HepG2 (cell line): ENCODE measurements around the gene PRDM7. TPM values are rescaled to one million over a fixed set of nuclear protein-coding genes. Genes with fewer than 3 reads are reported as not detected.

Experiments
- BRCA1 ChIP-seq: sonication (generic); formaldehyde crosslinking; IDR thresholded peaks from 2 replicates; pipeline ENCODE4 v1.4.0; 2020; ENCODE audit warnings: missing genetic modification reagents
- FIP1L1 ChIP-seq: fragments of 200-400 bp; formaldehyde crosslinking; IDR thresholded peaks from 2 replicates; pipeline ENCODE4 v1.6.1; 2018; ENCODE audit warnings: low read depth, mild to moderate bottlenecking, low read length, moderate library complexity, borderline replicate concordance; ENCODE audit not compliant: insufficient read depth
- MXD4 ChIP-seq: IDR thresholded peaks from 2 replicates; pipeline ENCODE4 v1.6.1; 2016; ENCODE audit warnings: mild to moderate bottlenecking, missing biosample characterization, missing genetic modification reagents
- NCOA5 ChIP-seq: sonication (generic); formaldehyde crosslinking; IDR thresholded peaks from 2 replicates; pipeline ENCODE4 v1.4.0; 2020; ENCODE audit warnings: missing genetic modification reagents
- NR3C1 ChIP-seq: sonication (generic); formaldehyde crosslinking; IDR thresholded peaks from 2 replicates; pipeline ENCODE4 v1.4.0; 2020; ENCODE audit warnings: missing genetic modification reagents
- POGK ChIP-seq: sonication (generic); formaldehyde crosslinking; conservative IDR thresholded peaks from 2 replicates; pipeline ENCODE4 v1.8.0; 2022; ENCODE audit warnings: mild to moderate bottlenecking, moderate library complexity, missing genetic modification reagents
- SMARCE1 ChIP-seq: fragments of 450-650 bp; IDR thresholded peaks from 2 replicates; pipeline ENCODE4 v1.6.1; 2017; ENCODE audit warnings: borderline replicate concordance
- STAT6 ChIP-seq: sonication (generic); formaldehyde crosslinking; IDR thresholded peaks from 2 replicates; pipeline ENCODE4 v1.4.0; 2020; ENCODE audit warnings: missing genetic modification reagents, mild to moderate bottlenecking, borderline replicate concordance
- TBL1XR1 ChIP-seq: fragments of 150-350 bp; IDR thresholded peaks from 2 replicates; pipeline ENCODE4 v1.6.1; 2014; ENCODE audit warnings: borderline replicate concordance, low read length; ENCODE audit not compliant: partially characterized antibody
- ZBTB42 ChIP-seq: sonication (generic); formaldehyde crosslinking; IDR thresholded peaks from 2 replicates; pipeline ENCODE4 v1.5.0; 2020; ENCODE audit warnings: mild to moderate bottlenecking, missing genetic modification reagents
- ZBTB43 ChIP-seq: sonication (generic); formaldehyde crosslinking; conservative IDR thresholded peaks from 2 replicates; pipeline ENCODE4 v1.4.0; 2020; ENCODE audit warnings: missing genetic modification reagents
- ZIK1 ChIP-seq: sonication (generic); formaldehyde crosslinking; IDR thresholded peaks from 2 replicates; pipeline ENCODE4 v1.5.0; 2020; ENCODE audit warnings: mild to moderate bottlenecking, low read depth, missing genetic modification reagents, borderline replicate concordance
- ZNF280B ChIP-seq: sonication (generic); formaldehyde crosslinking; IDR thresholded peaks from 2 replicates; pipeline ENCODE4 v1.5.0; 2020; ENCODE audit warnings: missing genetic modification reagents, mild to moderate bottlenecking, borderline replicate concordance
- ZNF510 ChIP-seq: sonication (generic); formaldehyde crosslinking; IDR thresholded peaks from 2 replicates; pipeline ENCODE4 v1.4.0; 2020; ENCODE audit warnings: low read depth, mild to moderate bottlenecking, missing genetic modification reagents
- ZNF580 ChIP-seq: IDR thresholded peaks from 2 replicates; pipeline ENCODE4 v1.6.1; 2016; ENCODE audit warnings: low read depth, borderline replicate concordance
- ZNF639 ChIP-seq: conservative IDR thresholded peaks from 2 replicates; pipeline ENCODE4 v1.6.1; 2018; ENCODE audit warnings: missing genetic modification reagents
- ZNF75D ChIP-seq: sonication (generic); formaldehyde crosslinking; IDR thresholded peaks from 2 replicates; pipeline ENCODE4 v1.8.1; 2023; ENCODE audit warnings: missing genetic modification reagents, mild to moderate bottlenecking, borderline replicate concordance
- ZNF839 ChIP-seq: sonication (generic); formaldehyde crosslinking; IDR thresholded peaks from 2 replicates; pipeline ENCODE4 v1.4.0; 2020; ENCODE audit warnings: missing genetic modification reagents, mild to moderate bottlenecking, borderline replicate concordance
- polyA plus RNA-seq, 8 experiments: library from polyadenylated mRNA; depleted of rRNA in 3 of 8; stranded (reverse) in 7 of 8; unstranded in 1 of 8; fragments of >200 nt; fragmentation: Illumina TruSeq in 4 of 8; extraction: Trizol in 4 of 8; gene quantifications; 2 replicates each; pipeline versions ENCODE4 v1.2.1 to v1.2.3, GENCODE V29; 2011 to 2016; ENCODE audit warnings: low read depth in 4 of 8, missing spikeins in 1 of 8, mixed read lengths in 1 of 8; ENCODE audit not compliant: insufficient read depth in 1 of 8
- total RNA-seq, 5 experiments: library from RNA; depleted of rRNA; stranded (reverse); fragments of >200 nt; fragmentation: Illumina TruSeq; extraction: Trizol; gene quantifications; 2 replicates each; pipeline ENCODE4 v1.2.3, GENCODE V29; 2016; ENCODE audit warnings: low read depth in 1 of 5

PRDM7 gene
- total and polyA plus RNA-seq, 2 of the 13 experiments (the other 11 are each of a cell fraction or from before 2014, with no cell fraction given), result not detected

GRCh38 chr16:90046971-90047713 lies 30.0 kb downstream of the PRDM7 start (continued):
- TF ChIP-seq ZNF639 (CRISPR knock-in tag), result peak; percentile 55; the same call in 1 of the 2 replicates
- TF ChIP-seq NCOA5 (CRISPR knock-in tag), result no peak
- no peak for TF ChIP-seq ZNF75D (CRISPR knock-in tag)
- 0 out of 2 replicates have a peak, but pooled peaks have one; percentile 80 for TF ChIP-seq ZIK1 (CRISPR knock-in tag)
- no peak for TF ChIP-seq TBL1XR1
- TF ChIP-seq ZBTB42 (CRISPR knock-in tag), result peak; percentile 65; the same call in 1 of the 2 replicates
- TF ChIP-seq STAT6 (CRISPR knock-in tag), result no peak
- no peak for TF ChIP-seq FIP1L1
- no peak for TF ChIP-seq ZBTB43
- peak; percentile 62; the same call in 1 of the 2 replicates for TF ChIP-seq ZNF510 (CRISPR knock-in tag)
- peak; percentile 89 for TF ChIP-seq MXD4 (CRISPR knock-in tag)
- TF ChIP-seq ZNF280B (CRISPR knock-in tag), result peak; percentile 66; the same call in 1 of the 2 replicates
- no peak for TF ChIP-seq SMARCE1
- no peak for TF ChIP-seq NR3C1
- TF ChIP-seq POGK (CRISPR knock-in tag), result peak; percentile 64; the same call in 1 of the 2 replicates
- TF ChIP-seq ZNF580 (CRISPR knock-in tag), result peak; percentile 24; the same call in 1 of the 2 replicates
- peak; percentile 84 for TF ChIP-seq BRCA1 (CRISPR knock-in tag)
- TF ChIP-seq ZNF839, result no peak
